Colon (tissue), 2 donors: ENCODE measurements around the gene GPR162.

ENCODE experiments used
- FAIRE-seq: peaks from 2 replicates; lab custom pipeline; 2012; peaks lifted over from hg19 to GRCh38; lab: Jason Lieb, UNC
- donor health status: control.
- donor health status: control.

The GPR162 gene

GRCh38 chr12:6786416-6787094 lies 35.1 kb upstream of the GPR162 start:
- no peak for FAIRE-seq

DNA sequence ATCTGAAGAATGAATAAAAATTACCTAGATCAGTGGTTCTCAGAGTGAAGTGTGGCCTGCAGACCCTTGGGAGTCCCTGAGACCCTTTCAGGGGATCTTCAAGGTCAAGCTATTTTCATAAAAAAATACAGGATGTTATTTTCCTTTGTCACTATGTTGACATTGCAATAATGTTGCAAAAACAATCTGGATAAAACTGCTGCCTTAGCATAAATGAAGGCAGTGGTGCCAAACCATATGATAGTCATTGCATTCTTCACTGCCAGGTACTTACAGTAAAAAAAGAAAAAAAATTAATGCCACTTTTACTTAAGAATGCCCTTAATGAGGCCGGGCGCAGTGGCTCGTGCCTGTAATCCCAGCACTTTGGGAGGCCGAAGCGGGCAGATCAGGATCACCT lies 34.3 kb upstream of the GPR162 start:
- no peak for FAIRE-seq

- no peak for FAIRE-seq
Observed at GRCh38 chr12:6788972-6789924, 32.4 kb upstream of the GPR162 start, which contains the start of gene CD4. CD4 (plus strand) TSS chr12:6789528; CDS start chr12:6800139, 10,611 bp downstream.

DNA sequence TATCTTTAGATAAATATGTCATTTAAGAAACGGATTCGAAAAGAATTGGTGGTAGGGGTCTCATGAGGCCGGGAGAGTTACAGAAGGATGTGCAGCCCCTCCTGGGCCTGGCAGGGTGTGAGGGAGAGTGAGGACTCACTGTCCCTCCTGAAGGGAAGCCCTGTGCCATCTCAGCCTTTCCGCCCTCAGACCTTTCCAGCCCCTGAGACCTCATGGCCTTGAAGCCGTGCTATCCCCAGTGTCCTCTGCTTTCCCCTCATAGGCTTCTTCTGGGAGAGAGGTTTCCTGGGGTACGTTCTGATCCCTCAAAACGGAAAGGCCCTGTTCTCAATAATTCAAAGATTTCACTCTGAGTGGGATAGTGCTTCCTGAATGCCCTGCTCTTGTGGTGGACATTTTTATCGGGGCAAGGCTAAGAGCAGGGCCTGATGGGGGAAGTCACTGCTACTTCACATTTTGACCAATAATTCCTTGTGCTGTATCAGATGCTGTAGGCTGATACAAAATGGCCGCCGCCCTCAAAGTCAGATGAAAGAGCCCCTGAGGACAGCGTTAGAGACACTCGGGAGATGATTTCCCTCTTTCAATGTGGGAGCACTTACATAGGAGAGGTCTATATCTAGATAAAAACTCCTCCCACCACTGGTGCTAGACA lies 31.0 kb upstream of the GPR162 start:
- no peak for FAIRE-seq

GRCh38 chr12:6791931-6792520 lies 29.6 kb upstream of the GPR162 start:
- no peak for FAIRE-seq

GRCh38 chr12:6792522-6793201 lies 29.0 kb upstream of the GPR162 start:
- FAIRE-seq, result no peak

DNA sequence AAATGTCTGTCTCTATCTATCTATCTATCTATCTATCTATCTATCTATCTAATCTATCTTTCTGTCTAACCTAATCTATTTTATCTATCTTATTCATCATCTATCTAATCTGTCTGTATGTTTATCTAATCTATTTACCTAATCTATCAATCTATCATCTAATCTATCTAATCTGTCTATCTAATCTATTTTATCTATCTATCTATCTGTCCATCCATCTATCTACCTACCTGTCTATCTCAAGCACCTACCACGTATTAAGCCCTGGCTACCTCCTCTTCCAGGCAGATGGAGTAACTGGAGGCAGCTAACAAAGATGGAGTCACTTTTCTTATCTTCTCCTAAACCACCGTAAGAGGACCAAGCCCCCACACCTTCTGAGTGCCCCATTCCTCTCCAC lies 26.5 kb upstream of the GPR162 start:
- FAIRE-seq, result no peak

DNA sequence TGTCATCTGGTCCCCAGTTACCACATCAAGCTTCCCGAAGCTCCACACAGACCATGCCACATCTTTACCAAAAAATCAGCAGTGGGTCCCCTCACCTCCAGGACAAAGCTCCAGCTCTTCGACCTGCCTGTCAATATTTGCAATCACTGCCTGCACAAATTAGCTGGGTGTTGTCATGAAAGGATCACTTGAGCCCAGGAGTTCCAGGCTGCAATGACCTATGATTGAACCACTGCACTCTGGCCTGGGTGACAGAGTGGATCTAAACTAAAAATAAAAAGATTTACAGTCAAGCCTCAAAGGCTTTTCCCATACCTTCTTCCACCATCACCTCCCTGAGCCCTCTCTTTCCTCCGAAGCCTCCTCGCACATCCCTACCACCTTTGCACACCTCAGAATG lies 25.0 kb upstream of the GPR162 start:
- FAIRE-seq, result no peak

GRCh38 chr12:6799147-6799546 lies 22.5 kb upstream of the GPR162 start:
- FAIRE-seq, result no peak

DNA sequence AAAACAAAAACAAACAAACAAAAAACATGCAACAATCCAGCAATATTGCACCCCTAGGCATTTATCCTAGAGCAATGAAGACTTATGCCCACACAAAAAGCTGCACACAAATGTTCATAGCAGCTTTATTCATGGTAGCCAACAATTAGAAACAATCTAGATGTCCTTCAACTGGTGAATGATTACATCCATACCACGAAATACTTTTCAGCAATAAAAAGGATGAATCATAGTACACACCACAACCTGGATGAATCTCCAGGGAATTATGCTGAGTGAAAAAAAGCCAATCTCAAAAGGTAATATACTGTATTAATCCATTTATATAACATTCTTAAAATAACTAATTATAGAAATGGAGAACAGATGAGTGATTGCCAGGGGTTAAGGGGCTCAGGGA lies 14.5 kb upstream of the GPR162 start:
- no peak for FAIRE-seq

DNA sequence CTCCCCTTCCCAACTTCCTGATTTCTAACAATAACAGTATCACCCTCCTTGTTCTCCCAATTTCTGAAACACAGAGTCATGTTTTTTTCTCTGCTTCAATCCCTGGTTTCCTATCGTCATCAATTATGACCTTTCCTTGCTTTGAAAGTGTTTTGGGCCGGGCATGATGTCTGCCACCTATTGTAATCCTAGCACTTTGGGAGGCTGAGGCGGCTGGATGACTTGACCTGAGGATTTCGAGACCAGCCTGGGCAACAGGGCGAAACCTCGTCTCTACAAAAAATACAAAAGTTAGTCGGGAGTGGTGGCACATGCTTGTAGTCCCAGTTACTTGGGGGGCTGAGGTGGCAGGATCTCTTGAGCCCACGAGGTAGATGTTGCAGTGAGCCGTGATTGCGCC lies 12.6 kb upstream of the GPR162 start:
- FAIRE-seq, result no peak

DNA sequence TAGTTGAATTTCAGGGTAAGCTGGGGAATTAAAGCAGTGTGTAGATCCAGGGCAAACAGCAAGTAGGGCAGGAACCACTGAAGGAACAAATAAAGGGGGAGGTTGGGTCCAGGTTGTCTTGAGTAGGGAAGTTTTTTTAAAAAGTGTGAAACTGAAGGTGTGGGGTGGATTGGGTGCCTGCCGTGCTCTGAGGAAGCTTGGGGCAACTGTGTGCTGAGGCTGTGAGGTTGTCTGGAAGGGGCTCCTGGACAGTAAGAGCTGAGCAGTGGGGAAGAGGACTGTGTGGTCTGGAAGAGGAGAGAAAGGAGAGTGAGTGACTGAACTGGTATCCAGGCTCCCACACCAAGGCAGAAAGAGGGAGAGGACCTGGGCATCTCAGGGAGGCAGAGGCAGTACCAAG lies 10.9 kb upstream of the GPR162 start:
- FAIRE-seq, result no peak

DNA sequence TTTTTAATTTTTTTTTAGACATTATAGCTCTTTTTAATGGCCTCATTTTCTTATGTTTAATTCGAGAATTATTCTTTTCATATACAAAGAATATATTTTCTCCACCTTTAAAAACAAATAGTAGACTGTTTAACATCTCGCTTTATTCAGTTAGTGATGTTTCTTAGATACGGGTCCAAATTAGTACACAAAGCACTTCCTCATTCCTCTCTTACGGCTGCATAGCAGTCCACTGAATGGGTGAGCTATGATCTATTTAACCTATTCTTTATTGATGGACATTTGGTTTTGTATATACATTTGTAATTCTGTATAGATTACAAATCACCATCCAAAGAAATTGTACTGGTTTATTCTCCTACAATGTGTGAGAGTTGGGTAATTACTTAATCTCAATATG lies 8.3 kb upstream of the GPR162 start:
- FAIRE-seq, result no peak

- FAIRE-seq, result no peak
Observed at GRCh38 chr12:6816598-6816997, 5.0 kb upstream of the GPR162 start.

- no peak for FAIRE-seq
Observed at GRCh38 chr12:6817098-6817497, 4.5 kb upstream of the GPR162 start.

- no peak for FAIRE-seq
Observed at GRCh38 chr12:6817662-6818157, 3.9 kb upstream of the GPR162 start.

DNA sequence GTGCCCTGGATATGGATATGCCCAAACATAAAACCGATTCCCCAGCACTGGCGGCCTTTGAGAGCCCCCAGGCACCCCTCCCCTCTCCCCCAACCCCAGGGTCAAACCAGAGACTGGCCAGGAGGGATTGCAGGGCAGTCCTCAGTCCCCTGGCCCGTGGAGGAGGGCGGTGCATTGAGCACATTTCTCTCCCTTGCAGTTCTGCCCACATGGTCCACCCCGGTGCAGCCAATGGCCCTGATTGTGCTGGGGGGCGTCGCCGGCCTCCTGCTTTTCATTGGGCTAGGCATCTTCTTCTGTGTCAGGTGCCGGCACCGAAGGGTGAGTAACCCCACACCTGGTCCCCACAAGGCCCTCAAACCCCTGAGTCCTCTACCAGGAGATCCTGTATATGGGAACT lies 3.4 kb upstream of the GPR162 start:
- no peak for FAIRE-seq

- no peak for FAIRE-seq
Observed at GRCh38 chr12:6818645-6819044, 3.0 kb upstream of the GPR162 start.

DNA sequence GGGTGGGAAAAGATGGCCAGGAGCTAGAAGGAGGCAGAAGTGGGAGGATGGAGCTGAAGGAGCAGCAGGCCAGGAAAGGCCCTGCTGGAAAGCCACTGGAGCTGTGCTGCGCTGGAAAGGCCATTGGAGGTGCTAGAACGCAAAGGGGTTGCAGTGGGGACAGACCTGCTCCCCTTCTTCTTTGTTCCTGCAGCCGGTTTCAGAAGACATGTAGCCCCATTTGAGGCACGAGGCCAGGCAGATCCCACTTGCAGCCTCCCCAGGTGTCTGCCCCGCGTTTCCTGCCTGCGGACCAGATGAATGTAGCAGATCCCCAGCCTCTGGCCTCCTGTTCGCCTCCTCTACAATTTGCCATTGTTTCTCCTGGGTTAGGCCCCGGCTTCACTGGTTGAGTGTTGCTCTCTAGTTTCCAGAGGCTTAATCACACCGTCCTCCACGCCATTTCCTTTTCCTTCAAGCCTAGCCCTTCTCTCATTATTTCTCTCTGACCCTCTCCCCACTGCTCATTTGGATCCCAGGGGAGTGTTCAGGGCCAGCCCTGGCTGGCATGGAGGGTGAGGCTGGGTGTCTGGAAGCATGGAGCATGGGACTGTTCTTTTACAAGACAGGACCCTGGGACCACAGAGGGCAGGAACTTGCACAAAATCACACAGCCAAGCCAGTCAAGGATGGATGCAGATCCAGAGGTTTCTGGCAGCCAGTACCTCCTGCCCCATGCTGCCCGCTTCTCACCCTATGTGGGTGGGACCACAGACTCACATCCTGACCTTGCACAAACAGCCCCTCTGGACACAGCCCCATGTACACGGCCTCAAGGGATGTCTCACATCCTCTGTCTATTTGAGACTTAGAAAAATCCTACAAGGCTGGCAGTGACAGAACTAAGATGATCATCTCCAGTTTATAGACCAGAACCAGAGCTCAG lies 2.3 kb upstream of the GPR162 start:
- no peak for FAIRE-seq

- FAIRE-seq, result no peak
Observed at GRCh38 chr12:6820166-6820565, 1.5 kb upstream of the GPR162 start.
